Stimulated activated CD4-positive, alpha-beta T cell treated with anti-CD3 and anti-CD28 coated beads, Interleukin-1b, Interleukin-23, amount 100 ng/mL, for 1 hour (primary cell): Measurements from ENCODE around the gene ANK2.

Experiments
- DNase-seq, 2 donors: peaks; one replicate each; pipeline ENCODE4 v3.0.0-alpha.2; 2020; ENCODE audit warnings: low read depth in 2 of 2

Gene ANK2

DNA sequence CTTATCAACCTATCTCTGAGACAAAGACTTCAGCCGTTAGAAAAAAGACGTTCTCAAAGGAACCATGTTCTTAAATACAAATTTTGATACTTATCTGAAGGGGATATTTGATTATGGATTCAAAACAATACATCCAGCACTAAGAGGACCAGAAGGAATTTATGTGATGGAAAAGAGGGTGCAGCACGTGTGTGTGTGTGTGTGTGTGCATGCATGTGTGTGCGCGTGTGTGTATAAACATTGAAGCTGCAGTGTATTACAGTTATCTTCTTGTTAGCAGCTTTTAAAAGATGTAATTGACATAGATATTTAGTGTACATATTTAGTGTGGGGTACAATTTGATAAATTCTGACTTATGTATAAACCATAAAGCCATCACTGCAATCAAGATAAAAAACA lies 44.9 kb downstream of the ANK2 start:
- DNase-seq: no peak

DNA sequence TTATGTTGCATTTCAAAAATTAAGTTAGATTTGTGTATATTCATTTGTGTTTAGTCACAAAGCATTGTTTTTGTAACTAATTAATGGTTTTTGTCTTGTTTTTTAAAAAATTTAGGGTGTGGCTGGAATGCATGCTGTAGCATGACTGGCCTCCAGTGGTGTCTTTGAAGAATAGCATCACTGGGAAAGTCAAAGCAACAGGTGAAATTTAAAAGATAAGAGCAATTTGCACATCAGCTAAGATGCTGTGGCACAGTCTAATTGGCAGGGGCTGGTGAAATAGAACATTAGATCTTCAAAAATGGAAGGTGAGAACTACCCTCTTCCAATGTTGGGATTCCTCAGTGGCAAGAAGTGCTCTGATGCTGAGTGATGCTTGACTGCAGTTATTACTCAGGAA lies 45.3 kb downstream of the ANK2 start:
- no peak for DNase-seq

DNA sequence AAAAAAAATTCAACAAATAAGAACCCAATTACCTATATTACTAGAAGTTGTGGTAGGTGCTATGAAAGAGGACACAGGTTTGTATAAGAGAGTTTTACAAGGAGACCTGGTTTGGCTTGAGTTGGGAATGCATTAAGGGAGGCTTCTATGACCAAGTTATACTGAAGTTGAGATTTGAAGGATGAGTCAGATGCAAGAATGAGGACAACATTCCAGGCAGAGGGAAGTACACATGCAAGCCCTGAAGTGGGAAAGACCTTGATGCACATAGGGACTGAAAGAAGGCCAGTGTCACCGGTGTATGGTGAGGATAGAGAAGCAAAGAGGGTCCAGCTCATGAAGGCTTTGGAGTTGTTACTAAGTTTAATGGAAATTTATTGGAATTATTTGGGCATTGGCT lies 52.2 kb downstream of the ANK2 start:
- no peak for DNase-seq

DNA sequence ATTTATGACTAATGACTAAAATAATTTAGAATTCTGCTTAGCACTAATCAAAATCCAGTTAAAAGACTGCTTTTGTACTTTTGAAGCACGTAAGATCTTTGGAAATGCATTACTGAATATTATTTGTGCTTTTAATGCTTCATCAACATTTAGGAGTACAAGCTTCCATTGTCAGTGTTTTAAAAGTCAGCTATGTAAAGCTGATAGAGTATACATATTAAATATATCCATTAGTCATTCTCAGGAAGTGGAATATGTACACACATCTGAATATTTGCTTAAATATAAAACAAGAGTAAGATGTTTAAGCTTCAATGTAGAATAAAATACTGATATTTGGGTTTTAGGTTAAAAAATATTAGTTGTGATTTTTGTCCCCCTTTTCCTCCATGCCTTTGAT lies 54.1 kb downstream of the ANK2 start:
- DNase-seq: no peak

DNA sequence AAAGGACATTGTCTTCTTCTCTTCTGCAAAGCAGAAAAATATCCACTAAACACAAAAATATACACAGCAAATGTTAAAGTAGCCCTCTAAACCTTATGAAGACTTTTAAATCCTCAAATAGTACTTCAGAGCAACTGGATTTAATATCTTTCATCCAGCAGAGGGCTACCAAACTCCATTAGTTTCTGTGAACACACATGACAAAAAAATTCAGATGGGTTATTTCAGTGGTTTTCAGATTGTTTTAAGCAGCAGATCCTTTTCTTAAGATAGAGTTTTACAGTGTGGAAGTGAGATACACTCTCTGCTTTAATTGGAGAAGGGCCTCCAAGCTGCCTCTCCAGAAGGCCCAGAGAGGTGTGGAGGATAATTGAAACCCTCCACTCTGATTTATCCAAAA lies 56.7 kb downstream of the ANK2 start:
- DNase-seq: no peak

DNA sequence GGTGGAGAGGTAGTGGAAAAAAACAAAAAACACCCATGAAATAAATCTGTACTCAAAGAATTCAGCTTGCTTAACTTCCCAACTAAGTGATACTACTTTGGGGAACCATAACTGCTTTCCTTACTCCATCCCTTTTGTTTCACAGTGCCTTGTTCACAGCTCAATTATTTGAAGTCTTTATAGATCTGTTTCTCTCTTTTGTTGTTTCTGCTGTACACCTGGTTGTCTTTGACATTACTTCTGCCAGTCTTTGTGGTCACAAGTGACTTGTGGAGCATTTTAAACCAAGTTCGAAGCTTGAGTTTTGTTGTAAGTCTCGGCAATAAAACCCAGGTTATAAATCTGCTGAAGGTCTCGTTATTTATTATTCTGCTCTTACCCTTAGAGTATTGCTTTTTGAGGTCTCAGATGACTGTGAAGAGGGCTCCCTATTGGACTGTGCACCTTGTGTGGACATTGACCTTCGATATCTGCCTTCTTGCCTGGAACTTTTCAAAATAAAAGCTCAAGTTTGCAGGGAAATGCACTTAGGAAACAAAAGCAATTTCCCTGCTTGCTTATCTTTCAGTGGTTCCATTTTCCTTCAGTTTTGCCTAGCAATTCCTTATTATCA lies 59.8 kb downstream of the ANK2 start:
- no peak for DNase-seq

DNA sequence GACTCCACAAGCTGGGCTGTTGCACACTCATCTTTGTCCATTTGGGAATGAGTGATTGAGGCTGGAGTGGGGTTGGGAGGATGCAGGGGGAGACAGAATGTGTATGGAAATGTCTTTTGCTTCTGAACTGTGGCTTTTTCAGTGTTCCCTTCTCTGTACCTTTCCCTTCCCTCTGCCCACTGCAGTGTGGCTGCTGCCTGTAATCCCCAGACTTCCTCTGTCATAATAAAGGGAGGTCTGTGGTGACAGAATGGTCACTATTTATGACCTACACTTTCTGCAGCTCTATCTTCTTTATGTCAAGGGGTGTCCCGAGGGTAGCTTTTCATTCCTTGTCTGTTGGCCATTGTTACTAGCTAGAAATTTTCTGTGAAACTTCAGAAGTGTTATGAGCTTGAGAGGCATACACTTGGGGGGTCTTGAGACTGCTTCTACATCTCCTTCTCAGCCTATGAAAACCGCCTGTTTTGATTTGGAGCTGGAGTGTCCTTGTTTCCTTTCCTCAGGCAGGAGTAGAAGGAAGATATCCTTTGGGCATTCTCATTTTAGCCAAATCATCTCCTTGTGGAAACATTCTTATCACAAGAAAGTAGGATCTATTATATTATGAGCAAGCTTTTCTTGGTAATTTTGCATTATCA lies 63.0 kb downstream of the ANK2 start:
- no peak for DNase-seq

DNA sequence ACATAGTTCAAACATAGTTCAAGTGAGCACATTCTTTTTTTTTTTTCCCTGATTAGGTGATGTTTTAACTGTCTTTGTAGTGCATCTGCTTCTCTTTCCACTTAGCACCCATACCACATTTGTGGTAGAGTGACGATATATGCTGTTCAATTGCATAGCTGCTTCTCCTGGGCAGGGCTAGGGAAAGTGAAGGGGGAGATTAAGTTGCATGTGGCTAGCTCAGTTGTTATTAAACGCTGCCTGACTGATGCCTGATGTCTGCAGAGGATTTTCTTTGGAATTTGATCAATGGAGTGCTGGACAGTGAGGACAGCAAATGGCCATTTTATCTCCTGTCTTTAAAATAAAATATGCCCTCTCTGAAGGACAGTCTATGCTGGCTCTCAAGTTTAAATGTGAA lies 63.7 kb downstream of the ANK2 start:
- no peak for DNase-seq

DNA sequence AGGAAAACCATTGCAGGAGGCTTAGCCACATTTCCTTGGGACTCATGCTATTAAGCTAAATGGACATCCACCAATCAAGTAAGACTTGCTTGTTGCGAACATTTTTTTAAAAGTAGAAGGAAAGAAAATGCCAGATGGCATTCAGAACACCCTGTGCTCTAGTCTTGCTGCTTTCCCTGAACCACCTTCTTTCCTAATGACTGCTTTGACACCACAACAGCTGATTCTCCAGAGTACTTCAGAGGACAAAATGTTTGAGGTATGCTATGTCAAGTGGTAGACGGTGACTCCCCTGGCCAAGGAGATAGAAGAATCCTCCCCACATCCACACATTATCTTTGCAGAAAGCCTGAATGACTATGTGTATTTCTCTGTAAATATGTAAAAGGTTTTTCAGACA lies 65.4 kb downstream of the ANK2 start:
- no peak for DNase-seq

DNA sequence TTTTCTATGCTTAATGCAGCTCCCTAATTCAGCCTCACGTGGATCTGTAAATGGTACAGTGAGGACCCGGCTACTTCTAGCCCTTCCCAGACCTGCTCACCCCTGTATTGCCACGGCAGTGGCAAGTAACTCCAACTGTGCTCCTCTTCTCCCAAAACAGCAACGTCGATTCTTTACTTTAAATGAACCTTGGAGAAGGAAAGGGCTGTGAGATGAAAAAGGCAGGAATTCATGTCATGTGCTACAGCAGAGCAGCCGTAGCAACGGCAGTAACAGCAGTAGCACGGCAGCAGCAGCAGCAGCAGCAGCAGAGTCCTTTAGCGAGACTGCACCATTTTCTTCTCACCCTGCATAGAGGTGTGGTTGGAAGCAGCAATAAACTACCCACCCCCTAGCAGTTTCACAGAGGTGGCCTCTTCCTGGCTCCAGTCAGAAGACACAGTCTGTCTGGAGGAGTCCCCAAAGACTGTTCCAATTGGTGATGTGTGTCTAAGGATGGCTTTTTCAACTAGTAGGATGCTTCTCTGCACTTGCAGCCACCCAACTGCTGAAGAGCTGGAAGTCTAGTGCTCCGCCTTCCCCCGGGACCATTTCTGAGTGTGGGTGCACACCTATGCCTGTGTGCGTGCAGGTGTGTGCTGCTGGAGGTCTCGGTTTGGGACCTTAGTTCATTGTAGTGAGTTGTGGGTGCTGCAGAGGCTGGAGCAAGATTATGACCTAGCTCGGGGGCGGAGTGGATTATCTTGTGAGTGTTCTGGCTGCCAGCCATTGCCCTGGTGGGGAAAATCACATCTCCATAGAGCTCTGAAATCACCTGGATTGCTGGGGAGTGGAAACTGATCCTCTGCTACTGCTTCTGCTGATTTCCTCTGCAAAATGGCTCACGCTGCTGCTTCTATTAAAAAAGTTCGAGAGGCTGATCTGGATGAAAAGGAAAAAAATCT lies 67.2 kb downstream of the ANK2 start:
- DNase-seq: no peak

DNA sequence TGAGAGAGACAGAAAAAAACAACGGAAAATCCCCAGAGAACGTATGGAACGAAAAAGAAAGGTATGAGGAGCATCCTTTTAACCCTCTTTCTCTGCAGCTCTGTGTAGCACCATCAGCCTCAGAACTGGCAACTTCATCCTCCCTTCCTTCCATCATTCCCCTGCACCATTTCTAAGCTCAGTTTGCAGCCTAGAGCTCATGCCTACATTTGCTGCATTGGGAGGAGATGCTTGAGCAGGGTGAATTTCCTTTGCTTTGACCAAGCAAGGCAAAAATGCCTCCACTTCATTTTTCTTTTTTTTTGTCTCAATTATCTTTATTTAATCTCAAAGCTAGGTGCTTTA lies 67.9 kb downstream of the ANK2 start:
- no peak for DNase-seq

DNA sequence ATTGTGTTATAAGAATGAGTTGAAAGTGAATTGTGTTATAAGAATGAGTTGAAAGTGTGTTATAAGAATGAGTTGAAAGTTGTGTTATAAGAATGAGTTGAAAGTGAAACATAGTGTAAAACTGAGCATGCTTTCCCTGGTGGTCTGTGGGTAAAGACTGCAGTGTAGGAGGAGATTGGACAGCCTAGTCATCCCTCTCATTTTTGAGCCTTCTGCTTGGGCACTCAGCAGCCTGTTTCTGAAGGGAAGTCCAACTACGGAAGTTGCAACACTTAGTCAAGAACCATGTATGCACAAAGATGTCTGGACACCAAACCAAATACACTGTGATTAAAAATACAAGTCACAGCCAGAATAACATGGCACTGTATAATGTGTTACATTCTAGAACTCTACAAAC lies 72.6 kb downstream of the ANK2 start:
- DNase-seq: no peak

DNA sequence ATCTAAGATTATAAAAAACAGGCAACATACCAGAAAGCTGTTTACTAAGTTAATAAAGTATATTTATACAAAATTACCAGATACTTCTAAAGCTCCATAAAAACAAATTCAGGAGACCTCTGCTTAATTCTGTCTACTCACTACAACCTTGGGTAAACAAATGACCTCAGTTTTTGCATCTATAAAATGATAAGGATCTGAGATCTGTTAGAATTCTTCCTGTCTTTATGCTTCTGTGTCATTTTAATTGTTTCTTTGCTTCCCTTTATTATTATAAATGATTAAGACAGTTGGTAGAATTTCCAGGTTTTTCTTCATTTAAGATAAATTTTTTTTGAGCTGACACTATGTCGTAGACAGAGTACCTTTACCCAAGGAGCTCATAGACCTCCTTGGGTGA lies 76.0 kb downstream of the ANK2 start:
- DNase-seq: no peak

DNA sequence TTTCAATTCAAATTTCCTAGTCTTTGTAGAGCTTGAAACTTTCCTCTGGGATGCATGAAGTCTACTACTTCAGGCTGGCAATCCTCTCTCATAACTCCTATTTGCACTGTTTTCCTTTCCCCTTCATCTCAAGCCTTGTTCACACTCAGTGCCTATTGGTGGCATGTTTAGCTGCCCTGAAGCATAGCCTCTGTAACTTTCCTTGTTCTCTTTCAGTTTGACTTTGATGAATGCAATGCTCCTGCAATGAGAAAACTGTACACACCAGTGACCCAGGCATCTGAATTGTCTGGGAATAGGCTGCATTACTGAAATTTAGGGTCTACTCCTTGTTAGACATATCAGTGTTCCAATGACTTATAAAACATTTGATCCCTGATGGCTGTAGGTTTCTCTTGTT lies 81.7 kb downstream of the ANK2 start:
- DNase-seq: no peak

DNA sequence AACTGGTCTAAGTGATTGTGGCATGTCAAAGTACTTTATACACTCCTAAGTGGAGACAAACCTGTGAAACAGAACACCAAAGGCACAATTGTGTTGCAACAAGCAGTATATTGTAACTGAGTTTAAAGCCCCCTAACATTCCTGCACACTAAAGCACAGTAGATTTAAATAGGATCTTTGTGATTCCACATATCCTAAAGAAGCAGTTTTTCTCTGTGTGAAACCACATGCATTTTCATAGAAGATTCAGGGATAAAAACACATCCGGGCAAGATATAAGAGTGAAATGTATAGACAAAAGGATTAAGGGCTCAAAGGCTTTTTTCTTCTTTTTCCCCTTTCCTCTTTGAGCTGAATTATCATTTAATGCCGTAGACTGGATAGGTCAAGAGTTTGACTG lies 82.2 kb downstream of the ANK2 start:
- no peak for DNase-seq

DNA sequence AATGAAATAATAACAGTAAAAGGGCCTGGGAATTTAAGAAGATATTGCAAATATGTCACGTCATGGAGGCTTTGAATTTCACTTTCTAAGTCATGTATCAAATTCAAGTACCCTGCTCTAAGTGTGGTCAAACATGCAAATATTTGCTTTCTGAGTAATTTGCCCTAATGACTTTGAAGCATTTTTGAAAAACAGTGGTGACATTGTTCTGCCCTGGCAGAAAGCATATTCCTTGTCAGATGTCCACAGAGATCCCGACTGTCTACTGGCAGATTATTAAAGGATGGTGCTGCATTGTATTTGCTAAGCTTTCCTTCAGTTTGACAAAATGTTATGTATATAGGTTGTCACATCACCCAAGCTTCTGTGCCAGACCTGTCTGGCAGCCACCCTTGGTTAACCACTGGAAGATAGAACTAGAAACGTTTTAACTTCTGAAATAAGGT lies 92.5 kb downstream of the ANK2 start:
- no peak for DNase-seq

DNA sequence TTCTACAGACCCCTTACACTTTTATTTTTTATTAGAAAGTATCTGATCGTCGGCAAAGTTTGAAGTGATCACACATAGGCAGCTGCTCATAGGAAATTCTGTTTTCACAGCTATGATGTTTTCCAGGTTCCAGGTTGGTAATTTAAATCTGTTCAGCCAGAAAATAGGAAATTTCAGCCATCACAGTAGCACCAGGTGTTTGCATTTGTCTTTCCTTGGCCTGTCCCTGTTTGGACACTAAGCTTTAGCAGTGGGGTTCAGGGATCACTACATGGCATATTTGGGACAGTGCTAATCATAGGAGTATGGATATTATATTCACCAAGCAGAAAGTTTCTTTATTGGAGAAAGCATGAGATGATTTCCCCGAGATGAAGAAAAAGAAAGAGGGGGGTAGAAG lies 92.9 kb downstream of the ANK2 start:
- no peak for DNase-seq

DNA sequence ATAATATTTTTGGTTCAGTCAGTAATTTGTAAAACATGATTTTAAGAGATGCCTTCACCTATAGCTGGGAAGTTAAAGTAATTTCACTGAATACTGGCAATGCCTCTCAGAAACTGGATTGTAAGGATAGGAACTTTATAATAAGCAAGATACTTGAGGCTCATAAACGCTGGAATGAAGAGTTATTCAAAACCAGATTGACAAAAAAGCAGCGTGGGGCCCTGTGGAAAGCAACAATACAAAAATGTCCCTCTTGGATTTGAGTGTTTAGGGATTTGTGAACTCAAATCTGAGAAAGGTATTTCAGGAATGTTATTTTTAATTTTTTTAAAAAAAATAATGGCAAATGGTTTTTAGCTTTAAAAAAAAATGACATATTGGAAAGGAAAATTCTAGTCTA lies 94.6 kb downstream of the ANK2 start:
- no peak for DNase-seq

DNA sequence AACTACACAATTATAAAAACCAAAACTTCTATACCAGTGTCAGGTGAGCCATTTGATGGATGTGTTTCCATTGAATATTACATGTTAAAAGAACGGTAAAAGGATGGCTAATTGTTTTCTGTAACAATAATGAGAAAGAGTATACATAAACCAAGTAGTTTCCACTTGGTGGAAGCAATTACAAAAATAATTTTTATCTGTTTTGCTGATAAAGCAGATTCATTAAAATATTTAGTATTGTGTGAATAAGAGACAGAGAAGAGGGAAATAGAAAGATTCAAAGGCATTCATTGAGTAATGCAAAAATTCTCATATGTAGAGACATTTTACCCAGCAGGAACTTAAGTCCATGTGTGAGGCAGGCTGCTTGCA lies 95.7 kb downstream of the ANK2 start:
- DNase-seq: no peak

DNA sequence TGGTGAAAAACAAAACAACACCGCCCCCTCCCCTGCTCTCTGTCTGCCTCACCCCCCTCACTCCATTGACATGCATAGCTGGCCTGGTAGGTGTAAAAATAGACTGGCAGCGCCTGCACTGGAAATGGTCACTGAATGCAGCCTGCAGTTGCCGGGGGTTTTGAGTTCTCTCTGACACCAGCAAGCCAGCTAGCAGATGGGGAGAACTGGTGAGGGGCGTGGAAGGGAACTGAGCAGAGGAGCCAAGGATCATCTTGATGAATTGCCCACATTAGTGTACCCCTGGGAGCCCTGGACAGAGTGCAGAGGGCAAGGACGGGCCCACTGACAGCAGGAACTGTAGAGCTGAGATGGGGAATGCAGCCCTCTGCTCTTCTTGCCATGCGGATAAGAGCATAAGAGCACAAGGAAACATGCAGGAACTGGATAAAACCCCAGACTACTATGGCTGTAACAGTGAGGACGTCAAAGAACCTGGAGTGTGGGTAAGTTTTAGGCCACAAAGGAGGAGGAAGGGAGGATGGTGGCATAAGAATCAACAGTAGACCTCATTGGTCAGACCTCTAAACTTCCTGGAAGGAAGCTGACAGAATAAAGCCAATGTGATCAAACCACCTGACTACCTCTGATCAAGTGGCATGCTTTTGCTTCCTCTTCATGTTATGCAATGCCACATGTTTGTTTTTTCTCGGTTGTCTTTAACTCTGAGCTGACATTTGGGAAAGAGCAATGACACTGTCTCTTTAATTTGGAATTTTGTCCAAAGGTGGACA lies 96.3 kb downstream of the ANK2 start:
- no peak for DNase-seq

DNA sequence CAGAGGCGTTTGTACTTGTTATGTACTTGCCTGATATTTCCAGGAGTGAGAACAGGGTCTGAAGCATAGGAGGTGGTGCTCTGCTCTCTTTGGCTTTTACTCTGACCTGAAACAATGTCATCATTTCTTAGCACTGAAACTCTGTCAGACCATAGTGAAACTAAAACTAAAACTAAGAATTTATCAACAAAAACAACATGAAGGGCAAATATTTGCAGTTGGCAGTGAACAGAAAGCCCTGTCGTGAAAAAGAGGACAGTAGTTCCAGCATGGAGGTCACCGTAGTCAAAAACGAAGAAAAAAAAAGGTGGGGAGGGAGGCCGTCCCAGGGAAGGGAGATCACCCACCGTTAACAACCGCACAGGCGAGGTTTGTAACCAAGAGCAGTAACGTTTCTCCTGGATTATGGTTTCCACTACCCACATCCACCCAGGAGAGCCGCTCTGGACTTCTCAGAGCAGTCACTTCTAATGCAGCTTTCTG lies 97.5 kb downstream of the ANK2 start:
- DNase-seq: no peak

DNA sequence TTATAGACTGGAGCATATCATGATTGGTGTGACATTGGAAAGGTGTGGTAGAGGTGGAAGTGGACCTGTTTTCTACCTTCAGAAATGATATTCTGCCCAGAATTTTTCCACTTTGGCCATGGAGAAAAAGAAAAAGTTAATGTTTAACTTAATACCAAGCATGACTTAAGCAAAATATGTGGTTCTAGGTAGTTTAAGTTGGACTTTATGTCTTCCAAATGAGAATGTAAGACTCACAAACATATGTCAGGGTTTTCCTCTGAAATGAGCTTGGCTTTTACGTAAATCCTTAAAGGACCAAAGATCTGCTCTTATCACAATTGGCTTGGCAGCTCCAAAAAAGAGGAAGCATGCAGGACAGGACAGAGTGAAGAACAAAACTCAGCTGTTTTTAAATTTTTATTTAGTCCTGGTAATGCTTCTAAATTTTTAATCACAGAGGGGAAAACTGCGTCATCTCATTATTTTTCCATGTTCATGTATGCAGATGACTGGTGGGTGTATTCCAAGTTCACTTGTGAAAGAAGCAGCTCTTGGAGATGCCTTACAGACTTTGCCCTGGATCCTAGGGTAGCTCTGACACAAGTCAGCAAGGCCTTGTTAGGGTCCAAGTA lies 98.2 kb downstream of the ANK2 start:
- no peak for DNase-seq
